Measurements from ENCODE around the gene MYO5A.

Gene MYO5A

DNA sequence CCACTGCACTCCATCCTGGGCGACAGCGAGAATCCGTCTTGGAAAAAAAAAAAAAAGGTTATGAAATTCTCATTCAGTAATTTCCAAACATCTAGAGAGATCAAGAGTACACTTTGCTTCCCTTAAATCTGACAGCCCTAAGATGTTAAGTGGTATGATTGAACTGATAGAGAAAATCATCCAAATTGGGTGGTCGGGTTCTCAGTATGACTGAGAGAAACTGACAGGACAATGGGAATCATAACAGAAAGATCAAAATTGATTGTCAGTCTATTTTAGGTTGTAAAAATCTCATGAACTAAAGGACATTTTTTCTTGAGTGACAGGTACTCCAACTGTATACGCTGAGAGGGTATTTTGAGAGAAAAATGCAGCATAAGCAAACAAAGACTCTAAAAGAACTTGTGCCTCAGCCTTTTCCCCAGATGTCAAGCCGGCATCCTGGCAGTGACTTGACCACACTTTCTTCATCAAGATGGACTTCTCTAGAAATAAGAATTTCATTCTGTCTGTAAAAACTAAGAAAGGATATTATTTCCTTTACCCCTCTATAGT lies 65.8 kb downstream of the MYO5A start:
- TF ChIP-seq, protein P1, sequence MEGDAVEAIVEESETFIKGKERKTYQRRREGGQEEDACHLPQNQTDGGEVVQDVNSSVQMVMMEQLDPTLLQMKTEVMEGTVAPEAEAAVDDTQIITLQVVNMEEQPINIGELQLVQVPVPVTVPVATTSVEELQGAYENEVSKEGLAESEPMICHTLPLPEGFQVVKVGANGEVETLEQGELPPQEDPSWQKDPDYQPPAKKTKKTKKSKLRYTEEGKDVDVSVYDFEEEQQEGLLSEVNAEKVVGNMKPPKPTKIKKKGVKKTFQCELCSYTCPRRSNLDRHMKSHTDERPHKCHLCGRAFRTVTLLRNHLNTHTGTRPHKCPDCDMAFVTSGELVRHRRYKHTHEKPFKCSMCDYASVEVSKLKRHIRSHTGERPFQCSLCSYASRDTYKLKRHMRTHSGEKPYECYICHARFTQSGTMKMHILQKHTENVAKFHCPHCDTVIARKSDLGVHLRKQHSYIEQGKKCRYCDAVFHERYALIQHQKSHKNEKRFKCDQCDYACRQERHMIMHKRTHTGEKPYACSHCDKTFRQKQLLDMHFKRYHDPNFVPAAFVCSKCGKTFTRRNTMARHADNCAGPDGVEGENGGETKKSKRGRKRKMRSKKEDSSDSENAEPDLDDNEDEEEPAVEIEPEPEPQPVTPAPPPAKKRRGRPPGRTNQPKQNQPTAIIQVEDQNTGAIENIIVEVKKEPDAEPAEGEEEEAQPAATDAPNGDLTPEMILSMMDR (IDR thresholded peaks at IDR 0.05), result no peak

DNA sequence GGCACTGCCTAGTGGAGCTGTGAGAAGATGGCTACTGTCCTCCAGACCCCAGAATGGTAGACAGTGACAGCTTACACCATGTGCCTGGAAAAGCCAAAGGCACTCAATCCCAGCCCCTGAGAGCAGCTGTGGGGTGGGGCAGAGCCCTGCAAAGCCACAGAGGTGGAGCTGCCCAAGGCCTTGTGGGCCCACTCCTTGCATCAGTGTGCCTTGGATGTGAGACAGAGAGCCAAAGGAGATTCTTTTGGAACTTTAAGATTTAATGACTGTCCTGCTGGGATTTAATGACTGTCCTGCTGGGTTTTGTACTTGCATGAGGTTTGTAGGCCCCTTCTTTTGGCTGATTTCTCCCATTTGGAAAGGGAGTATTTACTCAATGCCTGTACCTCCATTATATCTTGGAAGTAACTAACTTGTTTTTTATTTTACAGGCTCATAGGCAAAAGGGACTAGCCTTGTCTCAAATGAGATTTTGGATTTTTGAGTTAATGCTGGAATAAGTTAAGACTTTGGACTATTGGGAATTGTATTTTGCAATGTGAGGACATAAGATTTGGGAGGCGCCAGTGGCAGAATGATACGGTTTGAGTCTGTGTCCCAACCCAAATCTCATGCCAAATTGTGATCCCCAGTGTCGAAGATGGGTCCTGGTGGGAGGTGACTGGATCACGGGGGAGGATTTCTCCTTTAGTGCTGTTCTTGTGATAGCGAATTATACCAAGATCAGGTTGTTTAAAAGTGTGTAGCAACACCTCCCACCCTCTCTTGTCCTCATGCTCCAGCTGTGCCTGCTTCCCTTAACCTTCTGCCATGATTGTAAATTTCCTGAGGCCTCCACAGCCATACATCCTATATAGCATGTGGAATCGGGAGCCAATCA lies 80.4 kb downstream of the MYO5A start:
- TF ChIP-seq, protein P1 (IDR thresholded peaks at IDR 0.05), result no peak

DNA sequence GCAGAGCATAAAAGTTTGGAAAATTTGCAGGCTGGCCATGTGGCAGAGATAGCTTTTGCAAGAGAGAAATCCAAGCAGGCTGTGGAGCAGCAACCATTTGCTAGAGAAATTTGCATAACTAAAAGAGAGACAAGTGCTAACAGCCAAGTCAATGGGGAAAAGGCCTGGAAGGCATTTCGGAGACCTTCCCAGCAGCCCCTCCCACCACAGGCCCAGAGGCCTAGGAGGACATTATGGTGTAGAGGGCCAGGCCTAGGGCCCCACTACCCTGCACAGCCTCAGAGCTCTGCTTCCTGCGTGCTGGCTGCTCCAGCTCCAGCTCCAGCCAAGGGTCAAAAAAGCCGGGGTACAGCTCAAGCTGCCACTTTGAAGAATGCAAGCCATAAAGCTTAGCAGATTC lies 82.7 kb downstream of the MYO5A start:
- TF ChIP-seq, protein P1 (IDR thresholded peaks at IDR 0.05), result no peak

DNA sequence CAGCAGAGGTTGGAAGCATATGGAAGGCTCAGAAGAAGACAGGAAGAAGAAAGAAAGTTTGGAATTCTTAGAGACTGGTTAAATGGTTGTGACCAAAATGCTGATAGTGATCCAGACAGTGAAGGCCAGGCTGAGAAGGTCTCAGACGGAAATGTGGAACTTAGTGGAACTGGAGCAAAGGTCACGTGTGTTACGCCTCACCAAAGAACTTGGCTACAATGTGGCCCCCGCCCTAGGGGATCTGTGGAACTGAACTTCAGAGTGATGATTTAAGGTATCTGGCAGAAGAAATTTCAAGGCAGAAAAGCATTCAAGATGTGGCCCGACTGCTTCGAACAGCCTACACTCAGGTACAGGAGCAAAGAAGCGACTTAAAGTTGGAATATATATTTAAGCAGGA lies 83.1 kb downstream of the MYO5A start:
- TF ChIP-seq, protein P1 (IDR thresholded peaks at IDR 0.05), result no peak

DNA sequence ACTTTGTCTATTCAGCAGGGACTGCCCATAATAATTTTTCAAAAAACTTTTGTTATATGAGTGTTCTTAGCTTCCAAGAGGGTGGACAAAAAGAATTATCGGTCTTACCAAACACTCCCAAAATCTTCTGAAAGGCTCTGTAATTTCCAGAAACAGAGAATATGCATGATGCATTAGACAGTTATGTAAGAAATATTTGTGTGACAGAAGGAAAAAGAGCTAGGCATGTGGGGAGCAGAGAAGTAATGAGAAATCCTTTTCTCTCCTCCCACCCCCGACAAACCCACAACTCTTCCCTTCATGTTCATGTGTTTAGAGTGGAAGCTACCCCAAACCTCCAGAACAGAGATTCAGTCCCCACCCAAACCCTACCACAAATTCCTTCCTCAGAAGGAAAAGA lies 86.8 kb downstream of the MYO5A start:
- TF ChIP-seq, protein P1 (IDR thresholded peaks at IDR 0.05), result no peak

DNA sequence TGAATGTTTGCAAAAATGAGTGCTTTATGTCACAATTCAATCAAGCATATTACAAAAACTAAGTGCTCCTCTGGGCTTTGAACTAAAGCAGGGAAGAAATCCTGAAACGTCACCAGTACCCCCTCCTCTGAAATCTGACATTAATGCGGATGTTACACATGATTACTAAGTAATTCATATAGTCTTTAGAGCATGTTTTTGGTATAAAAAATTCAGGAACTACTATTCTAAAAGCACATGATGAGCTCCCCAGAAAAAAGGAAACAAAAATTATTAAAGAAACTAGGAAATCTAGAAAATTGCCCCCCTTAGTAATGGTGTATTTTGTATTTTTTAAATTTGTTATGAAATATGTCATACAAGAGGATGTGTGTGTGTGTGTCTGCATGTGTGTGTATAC lies 87.7 kb downstream of the MYO5A start:
- TF ChIP-seq, protein P1 (IDR thresholded peaks at IDR 0.05), result no peak

DNA sequence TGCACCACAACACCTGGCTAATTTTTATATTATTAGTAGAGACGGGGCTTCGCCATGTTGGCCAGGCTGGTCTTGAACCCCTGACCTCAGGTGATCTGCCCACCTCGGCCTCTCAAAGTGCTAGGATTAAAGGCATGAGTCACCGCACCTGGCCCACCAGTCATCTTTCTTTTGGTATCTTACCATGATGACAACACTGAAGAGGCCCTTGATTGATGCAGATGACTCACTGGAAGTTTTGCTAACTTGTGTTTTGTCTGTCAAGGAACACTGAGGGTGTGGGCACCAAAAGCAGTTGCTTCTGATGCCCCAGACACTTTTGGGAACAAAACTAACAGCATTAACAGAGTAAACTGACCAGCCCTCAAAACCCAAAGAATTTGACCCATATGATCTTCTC lies 88.3 kb downstream of the MYO5A start:
- TF ChIP-seq, protein P1 (IDR thresholded peaks at IDR 0.05), result no peak
